PFSK-1 (cell line): ENCODE measurements around the gene CCDC33.

Experiments
- FOXP2 ChIP-seq: optimal IDR thresholded peaks from 2 replicates; pipeline ENCODE3; 2011; ENCODE audit warnings: borderline replicate concordance, control low read depth, inconsistent platforms; ENCODE audit not compliant: insufficient read depth; ENCODE audit errors: extremely low read length, extremely low read depth
- POLR2AphosphoS5 ChIP-seq: IDR thresholded peaks from 2 replicates; pipeline ENCODE4 v1.6.1; 2012; ENCODE audit warnings: low read depth, mild to moderate bottlenecking, control low read depth, low read length, moderate library complexity
- SIN3A ChIP-seq: IDR thresholded peaks from 2 replicates; pipeline ENCODE4 v1.6.1; 2012; ENCODE audit warnings: mild to moderate bottlenecking, low read length, moderate library complexity, borderline replicate concordance; ENCODE audit not compliant: insufficient read depth
- TAF1 ChIP-seq: IDR thresholded peaks from 2 replicates; pipeline ENCODE4 v1.6.1; 2012; ENCODE audit warnings: low read length, control low read depth, borderline replicate concordance; ENCODE audit not compliant: insufficient read depth
- TF ChIP-seq, protein P1 (sequence below), 2 experiments: IDR thresholded peaks; 2 replicates each; pipeline versions ENCODE4 v1.6.1 to v1.8.0; 2011 to 2012; ENCODE audit warnings: low read depth in 2 of 2, low read length in 2 of 2, control low read depth in 1 of 2, inconsistent platforms in 1 of 2, mild to moderate bottlenecking in 1 of 2, moderate library complexity in 1 of 2; ENCODE audit not compliant: insufficient read depth in 1 of 2

The CCDC33 gene

DNA sequence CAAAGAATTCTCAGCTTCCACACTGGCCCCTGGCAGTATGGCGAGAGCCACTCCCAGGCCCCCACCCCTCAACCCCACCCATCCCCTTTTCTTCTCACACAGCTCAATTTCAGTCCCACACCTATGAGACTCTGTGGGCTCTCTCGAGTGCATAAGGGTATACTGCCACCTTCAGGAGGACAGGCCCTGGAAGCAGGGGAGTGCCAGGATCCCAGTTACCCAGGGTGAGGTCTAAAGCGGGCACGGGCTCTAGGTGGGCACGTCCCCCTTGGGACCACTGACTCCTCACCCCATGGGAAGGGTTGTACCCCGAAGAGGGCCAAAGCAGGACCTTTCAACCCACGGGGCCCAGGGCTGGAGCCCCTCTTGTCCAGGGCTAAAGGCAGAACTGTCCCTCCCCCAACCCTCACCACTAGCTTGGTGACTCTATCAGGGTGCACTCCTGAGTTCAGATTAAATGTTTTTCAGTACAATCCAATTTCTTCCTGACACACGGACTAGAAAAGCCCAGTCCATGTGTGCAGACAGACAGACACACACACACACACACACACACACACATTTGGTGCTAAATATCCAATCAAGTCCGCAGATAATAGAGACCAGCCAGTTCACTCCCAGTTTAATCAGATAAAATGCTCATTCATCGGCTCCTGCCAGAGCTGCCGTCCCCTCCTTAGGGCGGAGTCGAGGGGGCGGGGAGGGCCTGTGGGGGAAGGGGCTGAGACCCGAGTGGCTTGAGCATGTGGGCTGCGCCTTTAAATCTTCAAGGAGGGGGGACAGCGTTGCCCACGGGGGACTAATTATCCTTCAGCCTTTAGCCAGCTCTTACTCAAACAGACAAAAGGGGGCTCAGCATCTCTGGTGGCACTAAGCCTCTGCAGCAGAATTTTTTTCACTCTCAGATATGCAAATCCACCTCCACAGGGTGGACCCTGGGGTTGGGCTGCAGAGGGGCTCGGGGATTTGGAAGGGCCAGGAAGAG, 72.0 kb downstream of the CCDC33 start:
- TF ChIP-seq SIN3A, result no peak
- no peak for TF ChIP-seq TAF1
- no peak for TF ChIP-seq FOXP2
- no peak; the same call in 1 of the 2 replicates for TF ChIP-seq POLR2AphosphoS5
- TF ChIP-seq, protein P1, sequence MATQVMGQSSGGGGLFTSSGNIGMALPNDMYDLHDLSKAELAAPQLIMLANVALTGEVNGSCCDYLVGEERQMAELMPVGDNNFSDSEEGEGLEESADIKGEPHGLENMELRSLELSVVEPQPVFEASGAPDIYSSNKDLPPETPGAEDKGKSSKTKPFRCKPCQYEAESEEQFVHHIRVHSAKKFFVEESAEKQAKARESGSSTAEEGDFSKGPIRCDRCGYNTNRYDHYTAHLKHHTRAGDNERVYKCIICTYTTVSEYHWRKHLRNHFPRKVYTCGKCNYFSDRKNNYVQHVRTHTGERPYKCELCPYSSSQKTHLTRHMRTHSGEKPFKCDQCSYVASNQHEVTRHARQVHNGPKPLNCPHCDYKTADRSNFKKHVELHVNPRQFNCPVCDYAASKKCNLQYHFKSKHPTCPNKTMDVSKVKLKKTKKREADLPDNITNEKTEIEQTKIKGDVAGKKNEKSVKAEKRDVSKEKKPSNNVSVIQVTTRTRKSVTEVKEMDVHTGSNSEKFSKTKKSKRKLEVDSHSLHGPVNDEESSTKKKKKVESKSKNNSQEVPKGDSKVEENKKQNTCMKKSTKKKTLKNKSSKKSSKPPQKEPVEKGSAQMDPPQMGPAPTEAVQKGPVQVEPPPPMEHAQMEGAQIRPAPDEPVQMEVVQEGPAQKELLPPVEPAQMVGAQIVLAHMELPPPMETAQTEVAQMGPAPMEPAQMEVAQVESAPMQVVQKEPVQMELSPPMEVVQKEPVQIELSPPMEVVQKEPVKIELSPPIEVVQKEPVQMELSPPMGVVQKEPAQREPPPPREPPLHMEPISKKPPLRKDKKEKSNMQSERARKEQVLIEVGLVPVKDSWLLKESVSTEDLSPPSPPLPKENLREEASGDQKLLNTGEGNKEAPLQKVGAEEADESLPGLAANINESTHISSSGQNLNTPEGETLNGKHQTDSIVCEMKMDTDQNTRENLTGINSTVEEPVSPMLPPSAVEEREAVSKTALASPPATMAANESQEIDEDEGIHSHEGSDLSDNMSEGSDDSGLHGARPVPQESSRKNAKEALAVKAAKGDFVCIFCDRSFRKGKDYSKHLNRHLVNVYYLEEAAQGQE (IDR thresholded peaks at IDR 0.05; ENCODE audit: insufficient read depth in 1 of 2, low read depth in 2 of 2, low read length in 2 of 2), result no peak

DNA sequence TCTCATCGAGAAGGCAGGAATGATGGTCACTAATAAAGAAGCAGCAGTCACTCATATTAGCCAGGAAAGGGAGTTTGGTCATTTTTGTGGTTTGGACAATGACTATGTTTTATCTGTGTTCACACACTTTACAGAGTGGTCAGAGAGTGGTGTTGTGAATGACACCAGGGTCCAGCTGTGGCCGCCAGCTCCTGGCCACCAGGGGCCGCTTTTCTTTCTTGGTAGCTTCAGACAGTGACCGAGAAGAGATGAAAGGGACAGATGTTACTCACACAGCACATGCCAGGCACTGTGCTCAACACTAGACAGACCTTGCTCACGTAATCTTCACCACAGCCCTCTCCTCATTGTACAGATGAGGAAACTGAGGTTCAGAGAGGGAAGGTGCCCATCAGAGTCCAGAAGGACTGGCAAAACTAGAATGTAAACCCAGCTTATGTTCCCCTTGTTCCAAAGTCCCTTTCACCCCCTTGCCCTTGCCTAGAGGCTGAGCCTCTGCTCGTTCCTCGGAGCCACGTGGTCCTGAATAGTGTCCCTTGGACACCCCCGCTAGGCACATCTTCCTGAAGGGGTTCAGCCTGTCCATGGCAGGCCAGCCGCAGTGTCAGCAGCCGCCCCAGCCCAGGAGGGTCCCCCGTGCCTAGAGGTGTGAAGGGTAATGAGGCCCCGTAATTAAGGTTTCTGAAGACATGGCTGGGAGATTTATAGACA, 75.8 kb downstream of the CCDC33 start:
- TF ChIP-seq, protein P1 (IDR thresholded peaks at IDR 0.05; ENCODE audit: insufficient read depth in 1 of 2, low read depth in 2 of 2, low read length in 2 of 2), result no peak
- no peak for TF ChIP-seq SIN3A
- TF ChIP-seq FOXP2, result no peak
- no peak for TF ChIP-seq TAF1
- TF ChIP-seq POLR2AphosphoS5, result no peak

- TF ChIP-seq TAF1 (no peak), SIN3A (no peak), POLR2AphosphoS5 (no peak), FOXP2 (no peak)
- TF ChIP-seq, protein P1 (IDR thresholded peaks at IDR 0.05; ENCODE audit: insufficient read depth in 1 of 2, low read depth in 2 of 2, low read length in 2 of 2), result no peak
Observed at GRCh38 chr15:74312445-74313007, 76.4 kb downstream of the CCDC33 start.

- no peak for TF ChIP-seq TAF1
- no peak for TF ChIP-seq FOXP2
- no peak for TF ChIP-seq POLR2AphosphoS5
- TF ChIP-seq SIN3A, result no peak
- TF ChIP-seq, protein P1 (IDR thresholded peaks at IDR 0.05; ENCODE audit: insufficient read depth in 1 of 2, low read depth in 2 of 2, low read length in 2 of 2), result no peak
Observed at GRCh38 chr15:74313889-74314288, 77.8 kb downstream of the CCDC33 start.
